ENCODE results near the gene ERCC4. TPM values are rescaled to one million over a fixed set of nuclear protein-coding genes. Genes with fewer than 3 reads are reported as not detected.
"Not testable (repeated sequence)": the region's sequence is repeated elsewhere in the genome, so short reads cannot be mapped to it uniquely, and the experiment has no call there.

Gene ERCC4
- total RNA-seq, 1 donor from 2014 or later = 6.2 TPM

- H3K9me3 ChIP-seq = no peaks in the 10 kb centered on the region
- H3K4me3 ChIP-seq = no peak overlapping the region
- no peaks in the 10 kb centered on the region for H3K4me1 ChIP-seq
- intact Hi-C loops (cut with DNase I) = no loop called here
- no peak for DNase-seq (ENCODE audit: low spot score in 2 of 2)
- H3K27me3 ChIP-seq = no peaks in the 10 kb centered on the region
- H3K36me3 ChIP-seq = no peaks in the 10 kb centered on the region
- TF ChIP-seq CTCF (IDR thresholded peaks at IDR 0.05) = no peak
- H3K27ac ChIP-seq = no peak overlapping the region
Observed at GRCh38 chr16:13885700-13886099, 34.3 kb upstream of the ERCC4 start.

- H3K4me1 ChIP-seq = no peaks in the 10 kb centered on the region
- H3K9me3 ChIP-seq = no peaks in the 10 kb centered on the region
- no peak for DNase-seq (ENCODE audit: low spot score in 2 of 2)
- H3K27ac ChIP-seq = no peak overlapping the region
- no peak overlapping the region for H3K4me3 ChIP-seq
- no peaks in the 10 kb centered on the region for H3K27me3 ChIP-seq
- TF ChIP-seq CTCF (IDR thresholded peaks at IDR 0.05) = no peak
- H3K36me3 ChIP-seq = no peaks in the 10 kb centered on the region
- intact Hi-C loops (cut with DNase I) = no loop called here
Observed at GRCh38 chr16:13886608-13887007, 33.3 kb upstream of the ERCC4 start.

GRCh38 chr16:13889323-13889722, 30.6 kb upstream of the ERCC4 start:
- H3K36me3 ChIP-seq, H3K9me3 ChIP-seq: not testable (repeated sequence)

GRCh38 chr16:13892301-13892700, 27.7 kb upstream of the ERCC4 start:
- no peak overlapping the region for H3K27ac ChIP-seq
- DNase-seq (ENCODE audit: low spot score in 2 of 2) = no peak
- intact Hi-C loops (cut with DNase I) = loop anchor here (10.0 kb wide), 1 partner anchor 1088 kb away; the partner anchor contains the start of gene CPPED1
- H3K4me1 ChIP-seq = no peaks in the 10 kb centered on the region
- TF ChIP-seq CTCF (IDR thresholded peaks at IDR 0.05) = no peak
- H3K9me3 ChIP-seq = peaks cover 0 to 5% of the 10 kb centered on the region in 2 donors
- no peaks in the 10 kb centered on the region for H3K27me3 ChIP-seq
- no peaks in the 10 kb centered on the region for H3K36me3 ChIP-seq
- H3K4me3 ChIP-seq = no peak overlapping the region

More at GRCh38 chr16:13889323-13889722, 30.6 kb upstream of the ERCC4 start:
- H3K27me3 ChIP-seq; DNase-seq (ENCODE audit: low spot score in 2 of 2); H3K27ac ChIP-seq; H3K4me3 ChIP-seq; H3K4me1 ChIP-seq; intact Hi-C loops (cut with DNase I): not testable (repeated sequence)

- Histone ChIP-seq H3K27me3 (no peaks in the 10 kb centered on the region), H3K27ac (no peak overlapping the region), H3K4me3 (no peak overlapping the region), H3K4me1 (peaks cover 0 to 13% of the 10 kb centered on the region in 2 donors), H3K36me3 (no peaks in the 10 kb centered on the region), H3K9me3 (peaks cover 0 to 5% of the 10 kb centered on the region in 2 donors)
- no peak for DNase-seq (ENCODE audit: low spot score in 2 of 2)
- TF ChIP-seq CTCF (IDR thresholded peaks at IDR 0.05) = no peak
- intact Hi-C loops (cut with DNase I) = loop anchor here (5.0 to 10.0 kb wide), 2 partner anchors 33 to 1091 kb away; partner anchors contain the start of gene CPPED1
Observed at GRCh38 chr16:13895516-13895915, 24.4 kb upstream of the ERCC4 start.

GRCh38 chr16:13896543-13897182, 23.3 kb upstream of the ERCC4 start:
- TF ChIP-seq CTCF (IDR thresholded peaks at IDR 0.05) = no peak
- intact Hi-C loops (cut with DNase I) = loop anchor here (5.0 to 10.0 kb wide), 2 partner anchors 34 to 1092 kb away; partner anchors contain the start of gene CPPED1
- DNase-seq (ENCODE audit: low spot score in 2 of 2) = no peak
- peaks cover 0 to 13% of the 10 kb centered on the region in 2 donors for H3K4me1 ChIP-seq
- no peaks in the 10 kb centered on the region for H3K36me3 ChIP-seq
- H3K4me3 ChIP-seq = no peak overlapping the region
- peaks cover 0 to 5% of the 10 kb centered on the region in 2 donors for H3K9me3 ChIP-seq
- no peak overlapping the region for H3K27ac ChIP-seq
- H3K27me3 ChIP-seq = no peaks in the 10 kb centered on the region
